Vagina (tissue), 2 donors: ENCODE data around the gene DOCK1.

Experiments used
- CTCF ChIP-seq, 3 experiments: fragments of 450-650 bp in 2 of 3; fragments of 200-600 bp in 1 of 3; sonication (generic) in 1 of 3; IDR thresholded peaks; one replicate each; pipeline ENCODE4 v1.5.1; 2017 to 2019; ENCODE audit warnings: antibody characterized with exemption in 3 of 3, mild to moderate bottlenecking in 2 of 3, moderate library complexity in 2 of 3
- POLR2A ChIP-seq, 2 donors: fragments of 450-650 bp; IDR thresholded peaks; one replicate each; pipeline ENCODE4 v1.6.1; 2017; ENCODE audit warnings: antibody characterized with exemption in 2 of 2, mild to moderate bottlenecking in 2 of 2, moderate library complexity in 2 of 2
- POLR2AphosphoS5 ChIP-seq, 2 donors: sonication (generic); formaldehyde crosslinking; IDR thresholded peaks; one replicate each; pipeline ENCODE4 v1.9.0; 2017; ENCODE audit warnings: antibody characterized with exemption in 2 of 2, mild to moderate bottlenecking in 2 of 2, low read depth in 1 of 2; ENCODE audit not compliant: insufficient read depth in 1 of 2

GRCh38 chr10:127267442-127267841 is 362.2 kb downstream of the DOCK1 start:
- TF ChIP-seq CTCF (IDR thresholded peaks at IDR 0.05), result no peak
- no peak for TF ChIP-seq POLR2AphosphoS5 (IDR thresholded peaks at IDR 0.05; ENCODE audit: insufficient read depth in 1 of 2, low read depth in 1 of 2)
- TF ChIP-seq POLR2A (IDR thresholded peaks at IDR 0.05), result no peak
